Measurements from ENCODE around the gene DISC1.

The DISC1 gene

GRCh38 chr1:231828182-231828920 is 201.8 kb downstream of the DISC1 start:
- DNase-seq, result no peak

- DNase-seq, result no peak
These were observed 202.7 kb downstream of the DISC1 start for GRCh38 chr1:231829332-231829731.

- no peak for DNase-seq
These were observed 209.8 kb downstream of the DISC1 start for GRCh38 chr1:231836227-231836893.

- no peak for DNase-seq
These were observed 211.9 kb downstream of the DISC1 start for GRCh38 chr1:231838521-231838920.

DNA sequence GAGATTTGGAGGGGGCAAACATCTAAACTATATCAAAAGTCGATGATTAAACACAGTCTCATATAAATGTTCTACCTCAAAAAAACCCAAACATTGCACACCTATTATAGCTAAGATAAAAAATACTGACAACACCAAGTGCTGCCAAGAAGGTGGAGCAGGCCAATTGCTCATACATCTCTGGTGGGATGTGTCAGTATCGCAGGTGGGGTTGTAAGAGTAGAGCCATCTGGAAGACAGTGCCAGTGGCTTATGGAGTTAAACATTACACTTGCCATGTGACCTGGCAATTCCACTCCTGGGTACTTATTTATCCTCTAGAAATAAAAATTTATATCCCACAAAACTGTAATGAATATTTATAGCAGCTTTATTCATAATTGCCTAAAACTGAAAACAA is 213.4 kb downstream of the DISC1 start:
- no peak for DNase-seq

DNA sequence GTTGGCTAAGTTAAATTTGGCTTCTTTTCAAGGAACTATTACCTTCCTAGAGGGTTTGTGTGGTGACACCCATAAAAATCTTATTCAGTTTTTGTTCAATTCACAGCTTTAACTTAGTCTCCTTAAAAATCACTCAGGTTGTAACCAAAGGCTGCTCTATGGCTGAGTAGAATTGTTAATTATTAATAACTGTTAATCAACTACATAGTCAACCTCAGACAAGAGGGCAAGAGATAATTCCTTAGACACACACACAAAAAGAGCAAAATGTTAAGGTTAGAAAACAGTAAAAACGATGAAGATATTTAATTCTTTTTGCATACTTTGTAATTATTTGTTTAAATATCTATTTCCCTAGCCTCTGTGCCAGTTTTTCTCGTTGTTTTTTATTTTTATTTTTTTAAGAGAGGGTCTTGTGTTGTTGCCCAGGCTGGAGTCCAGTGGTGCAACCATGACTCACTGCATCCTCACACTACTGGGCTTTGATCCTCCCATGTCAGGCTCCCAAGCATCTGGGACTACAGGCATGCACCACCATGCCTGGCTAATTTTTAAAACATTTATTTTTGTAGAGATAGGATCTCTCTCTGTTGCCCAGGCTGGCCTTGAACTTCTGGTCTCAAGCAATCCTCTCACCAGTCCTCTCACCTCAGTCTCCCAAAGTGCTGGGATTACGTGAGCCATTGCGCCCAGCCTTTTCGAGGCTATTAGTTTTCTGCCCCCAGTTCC is 215.2 kb downstream of the DISC1 start:
- no peak for DNase-seq

GRCh38 chr1:231842441-231842840 is 215.9 kb downstream of the DISC1 start:
- DNase-seq, result no peak

- no peak for DNase-seq
These were observed 218.5 kb downstream of the DISC1 start for GRCh38 chr1:231844986-231845502.

DNA sequence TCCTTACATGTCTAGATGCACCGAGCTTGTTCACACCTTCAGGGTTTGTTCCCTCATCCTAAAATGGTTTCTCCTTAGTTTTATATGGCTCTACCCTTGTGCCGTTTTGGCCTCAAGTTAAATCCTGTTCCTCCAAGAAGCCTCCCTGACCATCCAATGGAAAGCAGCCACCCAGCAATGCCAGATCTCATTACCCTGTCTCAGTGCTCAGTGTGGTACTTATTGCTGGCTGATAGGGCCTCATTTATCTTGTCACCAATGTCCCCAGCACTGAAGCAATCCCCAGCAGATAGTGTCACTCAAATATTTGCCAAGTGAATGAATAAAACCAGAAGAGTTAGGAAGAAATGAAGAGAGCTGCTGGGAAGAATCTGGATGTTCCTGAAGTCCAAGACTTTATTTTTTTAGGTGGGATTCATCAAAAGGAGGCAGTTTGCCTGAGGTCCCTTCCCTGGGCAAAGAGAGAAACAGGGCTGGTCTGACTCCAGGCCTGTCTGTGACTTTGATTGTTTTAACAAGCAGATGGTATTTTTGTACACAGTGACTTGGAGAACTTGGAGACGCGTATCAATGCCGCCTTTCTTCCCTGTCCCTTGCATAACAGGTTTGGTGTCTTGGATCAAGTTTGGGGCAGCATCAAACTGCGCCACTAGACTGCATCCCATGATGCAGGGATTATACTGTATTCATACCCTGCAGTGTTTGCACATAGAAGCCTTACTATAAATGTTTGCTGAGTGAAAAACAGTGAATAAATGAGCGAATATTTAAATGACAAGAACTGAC is 221.2 kb downstream of the DISC1 start:
- no peak for DNase-seq

GRCh38 chr1:231849981-231850380 is 223.4 kb downstream of the DISC1 start:
- no peak for DNase-seq

GRCh38 chr1:231850786-231851185 is 224.2 kb downstream of the DISC1 start:
- DNase-seq, result no peak

GRCh38 chr1:231853588-231854207 is 227.1 kb downstream of the DISC1 start:
- DNase-seq, result no peak

GRCh38 chr1:231855361-231855760 is 228.8 kb downstream of the DISC1 start:
- no peak for DNase-seq

- no peak for DNase-seq
These were observed 229.3 kb downstream of the DISC1 start for GRCh38 chr1:231855926-231856325.

- DNase-seq, result no peak
These were observed 229.8 kb downstream of the DISC1 start for GRCh38 chr1:231856426-231856825.

DNA sequence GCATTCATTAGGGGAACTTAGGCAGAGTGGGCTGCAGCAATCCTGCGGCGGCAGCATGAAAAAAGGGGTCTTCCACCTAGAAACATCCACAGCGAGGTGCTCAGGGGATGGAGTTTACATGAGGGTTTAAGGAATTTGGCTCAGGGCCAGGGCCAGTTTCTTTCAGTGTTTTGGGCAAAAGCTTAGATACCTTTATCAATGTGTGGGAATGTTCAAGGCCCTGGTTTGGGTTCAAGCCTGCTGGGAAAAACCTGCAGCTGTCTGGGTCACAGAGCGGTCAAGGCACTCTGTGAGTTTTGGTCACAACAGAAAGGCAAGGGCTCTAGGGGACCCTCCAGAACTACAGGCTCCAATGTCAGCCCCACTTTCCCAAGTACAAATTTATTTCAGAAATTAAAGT is 230.3 kb downstream of the DISC1 start:
- DNase-seq, result no peak

DNA sequence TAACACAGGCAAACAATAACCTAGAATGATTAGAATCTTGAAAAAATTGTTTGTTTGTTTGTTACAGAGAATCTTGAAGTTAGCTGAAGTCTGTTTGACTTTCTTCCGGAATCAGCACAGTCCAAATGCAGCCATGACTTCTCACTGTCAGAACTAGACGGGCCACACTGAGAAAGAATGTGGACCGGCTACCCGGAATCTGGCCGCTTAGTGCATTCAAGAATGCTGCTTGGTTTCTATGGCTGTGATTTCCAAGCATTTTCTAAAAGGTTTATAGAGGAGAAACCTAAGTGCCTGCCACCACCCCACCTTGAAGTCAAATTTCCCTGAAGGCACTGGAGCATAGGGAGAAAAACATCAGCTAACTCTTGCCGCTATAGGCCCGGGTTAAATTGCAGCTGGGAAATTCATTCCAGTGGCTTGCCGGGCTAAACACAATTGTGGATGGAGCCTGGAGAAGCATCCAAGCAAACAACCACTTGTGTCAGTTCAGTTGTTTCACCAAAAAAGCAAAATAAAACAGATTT is 231.1 kb downstream of the DISC1 start:
- DNase-seq, result no peak

DNA sequence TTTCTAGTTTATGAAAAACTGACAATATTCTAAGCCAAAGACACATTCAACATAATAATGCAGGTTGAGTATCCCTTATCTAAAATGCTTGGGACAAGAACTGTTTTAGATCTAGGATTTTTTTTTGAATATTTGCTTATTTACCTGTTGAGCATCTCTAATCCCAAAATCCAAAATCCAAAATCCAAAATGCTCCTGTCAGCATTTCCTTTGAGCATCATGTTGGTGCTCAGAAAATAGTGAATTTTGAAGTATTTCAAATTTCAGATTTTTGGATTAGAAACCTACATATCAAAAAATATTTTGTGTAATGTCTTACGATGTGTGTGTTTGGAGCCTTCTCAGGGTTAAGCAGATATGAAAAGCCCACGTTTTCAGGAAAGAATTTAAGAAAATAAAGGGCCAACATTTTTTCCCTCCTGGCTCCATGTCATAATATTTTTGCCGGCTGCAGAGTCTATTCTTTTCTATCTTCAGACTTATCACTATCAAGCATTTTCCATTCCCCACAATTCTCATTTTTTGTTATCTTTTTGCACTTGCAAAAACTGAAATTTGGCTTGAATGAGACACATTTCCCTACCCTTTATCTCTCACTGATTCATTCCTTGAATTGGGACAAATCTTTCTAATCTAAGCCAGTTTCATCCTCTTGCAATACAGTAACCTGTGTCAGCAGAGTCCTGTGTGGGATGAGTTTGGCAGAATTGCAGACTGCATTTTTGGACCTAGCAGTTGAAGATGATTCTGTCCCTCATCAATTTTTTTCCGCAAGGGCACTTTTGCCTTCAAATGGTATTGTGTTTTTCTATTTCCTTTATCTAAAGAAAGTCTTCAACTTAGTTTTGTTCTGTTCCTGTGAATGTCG is 233.9 kb downstream of the DISC1 start:
- DNase-seq, result no peak

DNA sequence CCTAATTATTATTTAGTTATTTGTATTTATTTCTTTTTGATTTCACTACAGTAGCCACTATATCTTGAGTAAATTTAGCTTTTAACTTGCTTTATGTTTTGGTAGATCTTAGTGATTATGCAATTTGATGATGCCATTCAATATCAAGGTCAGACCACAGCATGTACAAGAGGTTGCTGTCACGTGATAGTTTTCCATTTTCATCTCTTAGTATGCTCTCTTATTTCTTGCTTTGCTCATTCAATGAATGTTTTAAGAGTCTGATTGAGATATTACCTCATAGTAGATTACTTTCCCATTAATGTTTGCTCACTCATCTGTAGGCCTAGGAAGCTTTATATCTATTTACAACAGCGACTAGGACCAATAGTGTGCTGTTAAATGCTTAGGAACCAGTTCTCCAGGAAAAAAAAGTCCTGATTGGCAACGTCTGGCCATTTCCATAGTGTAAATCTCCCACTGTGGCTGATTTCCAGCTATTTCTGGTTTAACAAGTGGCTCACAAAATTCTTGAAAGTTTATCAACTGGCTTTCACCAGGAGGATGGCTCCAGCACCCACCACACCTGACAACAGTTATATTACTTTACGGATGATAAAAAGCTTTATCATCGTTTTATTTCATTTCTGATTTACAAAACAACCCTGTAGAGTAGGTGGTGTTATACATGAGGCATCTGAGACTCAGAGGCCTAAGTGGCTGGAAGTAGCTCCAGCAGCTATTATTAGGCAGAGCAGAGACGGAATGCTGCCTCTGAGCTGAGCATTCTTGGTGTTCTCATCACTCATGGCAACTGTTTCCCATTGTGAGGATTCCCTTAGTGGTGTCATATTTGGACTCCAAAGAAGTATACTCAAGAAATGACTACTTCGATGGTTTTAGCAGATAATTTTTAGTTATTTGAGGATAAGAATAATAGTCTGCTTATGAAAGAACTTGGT is 235.2 kb downstream of the DISC1 start:
- no peak for DNase-seq

DNA sequence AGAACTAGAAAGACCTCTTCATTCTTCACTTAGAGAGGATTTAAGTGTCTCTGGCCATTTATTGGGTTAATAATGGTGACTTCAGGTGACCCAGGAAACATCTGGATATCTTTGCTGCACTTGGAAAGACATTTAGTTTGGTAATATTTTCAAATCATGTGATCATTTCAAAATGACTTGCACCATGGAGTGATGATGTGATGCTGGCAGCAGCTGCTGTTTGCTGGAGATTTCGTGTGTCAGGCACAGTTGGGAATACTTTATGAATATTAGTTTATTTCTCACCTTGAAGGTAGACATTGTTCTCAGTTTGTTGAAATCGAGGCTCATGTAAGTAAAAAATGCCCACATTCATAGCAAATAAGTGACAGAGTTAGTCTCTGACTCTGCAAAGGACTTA is 236.0 kb downstream of the DISC1 start:
- DNase-seq, result no peak
